GM06990 (cell line): ENCODE measurements around the gene CTDSP2.

Source experiments
- DNase-seq: peaks from one replicate; pipeline ENCODE4 v3.0.0-alpha.2; 2011; ENCODE audit not compliant: insufficient read length; ENCODE audit errors: extremely low read depth
- H3K27me3 ChIP-seq: replicated peaks from 2 replicates; pipeline ENCODE4 v1.6.0; 2011; ENCODE audit warnings: low read length; ENCODE audit not compliant: control insufficient read depth, insufficient read depth
- H3K36me3 ChIP-seq: 2 replicates; pipeline ENCODE4 v1.5.1; 2011; ENCODE audit warnings: low read length; ENCODE audit not compliant: control insufficient read depth, insufficient read depth
- H3K4me3 ChIP-seq: replicated peaks from 2 replicates; pipeline ENCODE4 v1.5.1; 2011; ENCODE audit warnings: low read depth, mild to moderate bottlenecking, control low read depth, low read length
- CTCF ChIP-seq: IDR thresholded peaks from 2 replicates; pipeline ENCODE4 v1.5.1; 2011; ENCODE audit warnings: low read length, control low read depth, mild to moderate bottlenecking, inconsistent platforms; ENCODE audit not compliant: insufficient read depth, poor library complexity, severe bottlenecking

The CTDSP2 gene

DNA sequence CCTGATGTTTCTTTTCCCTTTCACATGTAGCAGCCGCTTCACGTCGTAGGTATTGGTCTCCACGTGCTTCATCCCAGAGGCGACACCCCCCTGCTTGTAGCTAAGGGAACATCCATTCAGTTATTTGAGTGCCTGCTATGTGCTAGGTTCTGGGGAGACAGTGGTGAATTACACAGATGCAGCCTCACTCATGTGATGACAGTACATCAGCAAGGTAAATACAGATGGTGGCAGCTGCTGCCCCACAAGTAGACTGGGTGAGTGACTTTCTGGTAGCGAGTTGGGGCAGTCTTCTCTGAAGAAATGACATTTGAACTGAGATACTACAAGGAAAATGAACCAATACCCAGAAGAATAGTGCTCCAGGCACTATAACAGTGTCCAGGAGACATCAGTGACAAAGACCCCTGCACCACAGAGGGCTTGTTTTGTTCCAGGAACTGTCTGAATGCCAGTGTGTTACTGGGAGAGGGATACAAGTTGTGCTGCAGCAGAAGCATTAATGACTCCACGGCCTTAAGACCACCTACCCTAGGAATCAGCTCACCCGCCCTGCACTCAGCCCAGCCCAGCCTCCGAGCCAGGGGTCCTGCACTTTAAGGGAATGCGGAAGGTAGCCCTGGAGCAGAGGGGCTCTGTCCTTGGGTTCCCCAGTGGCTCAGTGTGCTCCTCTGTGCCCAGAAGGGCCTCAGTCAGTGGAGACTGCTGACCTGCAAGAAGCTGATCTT is 35.3 kb downstream of the CTDSP2 start:
- H3K36me3 ChIP-seq: peaks cover 5% of the 10 kb centered on the region; the same call in 1 of the 2 replicates
- H3K27me3 ChIP-seq: no peaks in the 10 kb centered on the region
- no peak for DNase-seq
- TF ChIP-seq CTCF: no peak
- H3K4me3 ChIP-seq: no peak overlapping the region

- Histone ChIP-seq H3K27me3 (no peaks in the 10 kb centered on the region), H3K36me3 (peaks cover 5% of the 10 kb centered on the region; the same call in 1 of the 2 replicates), H3K4me3 (no peak overlapping the region)
- TF ChIP-seq CTCF: no peak
- no peak for DNase-seq
Measured at GRCh38 chr12:57810450-57810849, 36.1 kb downstream of the CTDSP2 start.

DNA sequence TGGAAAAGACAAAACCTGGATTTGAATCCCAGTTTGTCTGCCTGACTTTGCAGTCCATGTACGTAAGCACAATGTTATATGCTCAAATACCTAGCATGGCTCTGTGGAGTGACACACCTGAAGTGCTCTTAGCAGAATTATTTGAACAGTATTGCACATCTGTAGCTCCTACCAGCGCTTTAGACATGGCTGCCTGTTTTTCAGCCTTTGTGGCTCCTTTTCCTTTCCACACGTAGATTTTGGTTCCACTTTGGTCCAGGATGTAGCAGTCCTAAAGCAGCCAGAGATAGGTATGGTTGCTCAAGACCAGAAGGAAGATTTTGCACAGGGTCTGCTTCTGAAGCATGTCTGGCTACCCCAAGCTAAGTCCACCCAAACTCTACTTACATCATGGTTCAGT is 37.1 kb downstream of the CTDSP2 start:
- TF ChIP-seq CTCF: no peak

GRCh38 chr12:57808351-57808750 is 38.2 kb downstream of the CTDSP2 start:
- no peak for TF ChIP-seq CTCF
- H3K27me3 ChIP-seq: no peaks in the 10 kb centered on the region
- no peak for DNase-seq
- peaks cover 5% of the 10 kb centered on the region; the same call in 1 of the 2 replicates for H3K36me3 ChIP-seq
- H3K4me3 ChIP-seq: no peak overlapping the region

More for the DNA sequence above, 37.1 kb downstream of the CTDSP2 start:
- no peak for DNase-seq
- no peaks in the 10 kb centered on the region for H3K27me3 ChIP-seq
- H3K36me3 ChIP-seq: peaks cover 5% of the 10 kb centered on the region; the same call in 1 of the 2 replicates
- H3K4me3 ChIP-seq: no peak overlapping the region

DNA sequence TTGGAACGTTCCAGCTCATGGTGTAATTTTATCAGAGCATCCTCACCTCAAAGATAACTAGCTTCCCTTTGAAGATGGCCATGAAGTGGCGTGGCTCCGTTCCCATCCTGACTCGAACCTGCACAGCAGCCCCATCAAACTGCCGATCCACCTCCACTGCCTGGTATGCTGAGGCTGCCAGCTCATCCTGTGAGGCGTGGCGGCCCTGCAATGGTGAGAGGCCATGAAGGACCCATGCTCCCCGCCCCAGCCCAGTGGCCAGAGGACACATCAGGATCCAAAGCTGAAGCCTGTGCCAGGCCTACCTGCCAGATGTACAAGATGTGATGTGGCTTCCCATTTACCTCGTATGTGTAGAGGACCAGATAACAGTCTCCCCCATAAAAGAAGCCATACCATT is 39.2 kb downstream of the CTDSP2 start:
- H3K36me3 ChIP-seq: peaks cover 5% of the 10 kb centered on the region; the same call in 1 of the 2 replicates
- no peak for DNase-seq
- no peaks in the 10 kb centered on the region for H3K27me3 ChIP-seq
- H3K4me3 ChIP-seq: no peak overlapping the region
- TF ChIP-seq CTCF: no peak
